B cell (primary cell): ENCODE measurements around the gene UNC13D. TPM values are rescaled to one million over a fixed set of nuclear protein-coding genes. Genes with fewer than 3 reads are reported as not detected.

Experiments used
- ATAC-seq: fragments of 200-7000 bp; cut with Tn5 transposase; one replicate; pipeline ENCODE4 v1.10.0; 2021; ENCODE audit warnings: low read depth, mild to moderate bottlenecking, moderate number of reproducible peaks, moderate library complexity
- CTCF ChIA-PET: fragments of 350-600 bp; sonication (Branson Sonifier 250); formaldehyde crosslinking; loops from one replicate; lab custom pipeline; 2021; ENCODE audit warnings: antibody characterized with exemption, inconsistent platforms; lab: Charles Lee
- POLR2A ChIA-PET: fragments of 350-600 bp; sonication (Branson Sonifier 250); formaldehyde crosslinking; loops from one replicate; lab custom pipeline; 2021; ENCODE audit warnings: antibody characterized with exemption; lab: Charles Lee
- DNase-seq: peaks from one replicate; pipeline ENCODE4 v3.0.0; 2013
- H2AFZ ChIP-seq: 2 replicates; pipeline ENCODE4 v1.6.1; 2012; ENCODE audit warnings: mild to moderate bottlenecking, low read depth, low read length; ENCODE audit not compliant: insufficient read depth, poor library complexity, severe bottlenecking
- H3K27ac ChIP-seq, 2 donors: 1 replicate in 1 of 2; 2 replicates in 1 of 2; pipeline ENCODE4 v1.5.1; 2012 to 2013; ENCODE audit warnings: low read length in 2 of 2, mild to moderate bottlenecking in 2 of 2, moderate library complexity in 1 of 2
- H3K27me3 ChIP-seq, 4 experiments: fragments of 200-600 bp in 1 of 4; sonication (generic) in 1 of 4; replicated peaks in 1 of 4; 1 replicate in 2 of 4; 2 replicates in 2 of 4; pipeline versions ENCODE4 v1.6.1 to v1.7.0; 2013 to 2016; ENCODE audit warnings: low read length in 3 of 4, mild to moderate bottlenecking in 2 of 4, mixed read lengths in 1 of 4, moderate library complexity in 1 of 4; ENCODE audit not compliant: insufficient read depth in 4 of 4, control insufficient read depth in 3 of 4; ENCODE audit errors: control extremely low read depth in 1 of 4
- H3K36me3 ChIP-seq, 2 experiments: replicated peaks in 1 of 2; 1 replicate in 1 of 2; 2 replicates in 1 of 2; pipeline versions ENCODE4 v1.6.1 to v1.7.1; 2013; ENCODE audit warnings: low read length in 1 of 2; ENCODE audit not compliant: insufficient read depth in 2 of 2, control insufficient read depth in 1 of 2; ENCODE audit errors: control extremely low read depth in 1 of 2, extremely low read depth in 1 of 2
- H3K4me1 ChIP-seq, 2 donors: fragments of 200-600 bp in 1 of 2; sonication (generic) in 1 of 2; 1 replicate in 1 of 2; 2 replicates in 1 of 2; pipeline versions ENCODE4 v1.5.1 to v1.6.1; 2013 to 2017; ENCODE audit warnings: low read length in 2 of 2; ENCODE audit not compliant: control insufficient read depth in 2 of 2, insufficient read depth in 2 of 2
- H3K4me2 ChIP-seq: replicated peaks from 2 replicates; pipeline ENCODE3; 2012; ENCODE audit warnings: mild to moderate bottlenecking, low read depth, low read length; ENCODE audit not compliant: poor library complexity, severe bottlenecking
- H3K4me3 ChIP-seq, 5 experiments: fragments of 200-600 bp in 1 of 5; sonication (generic) in 1 of 5; 1 replicate in 3 of 5; 2 replicates in 2 of 5; pipeline versions ENCODE4 v1.5.1 to v1.7.0; 2011 to 2016; ENCODE audit warnings: low read length in 4 of 5, mild to moderate bottlenecking in 4 of 5, low read depth in 2 of 5, control low read depth in 1 of 5, moderate library complexity in 1 of 5; ENCODE audit not compliant: insufficient read depth in 1 of 5; ENCODE audit errors: control extremely low read depth in 1 of 5, extremely low read depth in 1 of 5
- H3K79me2 ChIP-seq: fragments of 200-600 bp; sonication (generic); one replicate; pipeline ENCODE4 v1.6.0; 2016; ENCODE audit warnings: low read length; ENCODE audit not compliant: control insufficient read depth, insufficient read depth
- H3K9ac ChIP-seq: fragments of 200-600 bp; sonication (generic); 2 replicates; pipeline ENCODE4 v1.6.1; 2017; ENCODE audit warnings: mild to moderate bottlenecking, low read length, moderate library complexity
- H3K9me3 ChIP-seq, 3 donors: one replicate each; pipeline versions ENCODE4 v1.6.1 to v1.7.1; 2013; ENCODE audit warnings: low read length in 2 of 3; ENCODE audit not compliant: control insufficient read depth in 2 of 3, insufficient read depth in 1 of 3; ENCODE audit errors: control extremely low read depth in 1 of 3
- H4K20me1 ChIP-seq: 2 replicates; pipeline ENCODE4 v1.6.0; 2012; ENCODE audit warnings: mild to moderate bottlenecking, low read length; ENCODE audit not compliant: insufficient read depth, control insufficient read depth, poor library complexity, severe bottlenecking
- H3K27ac Mint-ChIP-seq: one replicate; pipeline ENCODE4 v1.8.0; 2021; ENCODE audit warnings: mixed read lengths
- H3K27me3 Mint-ChIP-seq: one replicate; pipeline ENCODE4 v1.8.0; 2021; ENCODE audit warnings: mixed read lengths
- H3K4me1 Mint-ChIP-seq: one replicate; pipeline ENCODE4 v1.8.0; 2021; ENCODE audit warnings: mixed read lengths
- H3K4me3 Mint-ChIP-seq: one replicate; pipeline ENCODE4 v1.8.0; 2021; ENCODE audit warnings: mixed read lengths
- H3K9me3 Mint-ChIP-seq: one replicate; pipeline ENCODE4 v1.8.0; 2022; ENCODE audit warnings: mixed read lengths; ENCODE audit not compliant: insufficient read depth
- CTCF ChIP-seq: fragments of 200-600 bp; IDR thresholded peaks from one replicate; pipeline ENCODE4 v1.8.0; 2022; ENCODE audit warnings: antibody characterized with exemption, mild to moderate bottlenecking
- EZH2 ChIP-seq: IDR thresholded peaks from 2 replicates; pipeline ENCODE4 v1.6.1; 2012; ENCODE audit warnings: borderline replicate concordance, low read depth, mild to moderate bottlenecking, moderate library complexity, low read length; ENCODE audit not compliant: insufficient read depth, poor library complexity, severe bottlenecking
- WGBS: methylation state at CpG from one replicate; pipeline ENCODE4 v1.1.5; 2013; ENCODE audit warnings: missing lambda C conversion rate; ENCODE audit not compliant: insufficient coverage; 5-methylcytosine and 5-hydroxymethylcytosine counted together
- intact Hi-C: fragments of 100-400 bp; cut with micrococcal nuclease; formaldehyde crosslinking; loops from one replicate; pipeline ENCODE4 v1.10.0; 2022
- polyA plus RNA-seq: library from polyadenylated mRNA; depleted of rRNA; stranded (reverse); fragments of >200 nt; gene quantifications from 2 replicates; pipeline ENCODE4 v1.2.3, GENCODE V29; 2012
- total RNA-seq, 2 donors: library from RNA; stranded (reverse); fragments of 120-200 nt in 1 of 2; gene quantifications; 1 replicate in 1 of 2; 2 replicates in 1 of 2; pipeline versions ENCODE4 v1.2.3 to v1.2.4, GENCODE V29; 2013 to 2022

The UNC13D gene
- total and polyA plus RNA-seq, 2 donors (not counting 1 experiment from before 2014, with no cell fraction given), result 101 to 107 TPM

- no CpG with 5 or more reads among the region's 6 CpGs for WGBS
- POLR2A ChIA-PET, result interaction anchor here (0.6 to 5.5 kb wide), 11 partner anchors 10 to 485 kb away, joined by 3 to 38 read pairs (median 5); partner anchors contain the start of genes GALK1, TSEN54, UNC13D and WBP2
- peak; percentile 7 for ATAC-seq
- Histone ChIP-seq H3K27ac (peak overlapping the region; percentile 100), H3K4me1 (peaks cover 42 to 55% of the 10 kb centered on the region in 2 donors), H3K4me2 (peak overlapping the region; percentile 83), H3K79me2 (peaks cover 45% of the 10 kb centered on the region), H3K27me3 (no peaks in the 10 kb centered on the region), H3K36me3 (peaks cover under 1 to 8% of the 10 kb centered on the region in 2 experiments), H3K9ac (peak overlapping the region; percentile 88), H3K4me3 (peak overlapping the region in 4 of 5 experiments; percentile 4 to 83 (median 14)), H3K9me3 (no peaks in the 10 kb centered on the region), H4K20me1 (peaks cover 13% of the 10 kb centered on the region), H2AFZ (peak overlapping the region; percentile 43)
- CTCF ChIA-PET, result interaction anchor here (0.7 to 5.2 kb wide), 20 partner anchors 8 to 487 kb away, joined by 3 to 33 read pairs (median 4); partner anchors contain the start of genes GALK1, MRPL38, TRIM65 and UNC13D
- DNase-seq, result peak; percentile 85
- peaks cover 3% of the 10 kb centered on the region for H3K9me3 Mint-ChIP-seq
- no peak for TF ChIP-seq EZH2
- peak; percentile 87 for TF ChIP-seq CTCF
- H3K4me1 Mint-ChIP-seq, result peaks cover 59% of the 10 kb centered on the region
- H3K27me3 Mint-ChIP-seq, result no peaks in the 10 kb centered on the region
- intact Hi-C loops, result loop anchor here (2.0 kb wide), 1 partner anchor 482 kb away; the partner anchor contains the start of gene UBALD2
- peak overlapping the region; percentile 100 for H3K27ac Mint-ChIP-seq
- H3K4me3 Mint-ChIP-seq, result peak overlapping the region; percentile 96
Observed at GRCh38 chr17:75783069-75783783, 61.0 kb downstream of the UNC13D start.
